ENCODE results near the gene TBC1D10A. TPM values are rescaled to one million over a fixed set of nuclear protein-coding genes. Genes with fewer than 3 reads are reported as not detected.
A peak's percentile ranks its signal among the peaks of the same experiment; 100 is the strongest.

The TBC1D10A gene
- total RNA-seq, 2 donors from 2014 or later = 12.1 to 13.7 TPM

- H3K9me3 Mint-ChIP-seq = no peaks in the 10 kb centered on the region
- H3K36me3 Mint-ChIP-seq (ENCODE audit: low read depth) = peaks cover 7% of the 10 kb centered on the region
- no peak for TF ChIP-seq CTCF (conservative IDR thresholded peaks at IDR 0.05)
- no peaks in the 10 kb centered on the region for H3K9me3 ChIP-seq (ENCODE audit: control insufficient read depth, low read length)
- 92 to 96% methylated on average over 4 to 9 of the region's 9 CpGs for WGBS, 2 experiments (ENCODE audit: insufficient coverage in 1 of 2, insufficient read length in 1 of 2)
- H3K4me1 ChIP-seq (ENCODE audit: control insufficient read depth, insufficient read depth, low read length) = no peaks in the 10 kb centered on the region
- H3K27me3 ChIP-seq (ENCODE audit: control insufficient read depth, insufficient read depth, low read length, poor library complexity, severe bottlenecking) = no peaks in the 10 kb centered on the region
- H3K27ac ChIP-seq (ENCODE audit: low read depth, low read length) = no peak overlapping the region
- H3K27me3 Mint-ChIP-seq (ENCODE audit: insufficient read depth) = no peaks in the 10 kb centered on the region
- H3K27ac Mint-ChIP-seq = no peak overlapping the region
- H3K4me3 ChIP-seq (ENCODE audit: low read length) = no peak overlapping the region
- H3K4me3 Mint-ChIP-seq = no peak overlapping the region
- H3K9ac ChIP-seq (ENCODE audit: extremely low read depth, low read length, poor library complexity, severe bottlenecking) = no peak overlapping the region
- no peaks in the 10 kb centered on the region for H3K4me1 Mint-ChIP-seq
- no peak for DNase-seq
- H3K36me3 ChIP-seq (ENCODE audit: control insufficient read depth, insufficient read depth, low read length) = no peaks in the 10 kb centered on the region
Measured at GRCh38 chr22:30371321-30371720, 44.6 kb upstream of the TBC1D10A start.

- Histone ChIP-seq H3K27me3 (ENCODE audit: control insufficient read depth, insufficient read depth, low read length, poor library complexity, severe bottlenecking) (no peaks in the 10 kb centered on the region), H3K9me3 (ENCODE audit: control insufficient read depth, low read length) (no peaks in the 10 kb centered on the region), H3K4me1 (ENCODE audit: control insufficient read depth, insufficient read depth, low read length) (no peaks in the 10 kb centered on the region), H3K27ac (ENCODE audit: low read depth, low read length) (peak overlapping the region; percentile 57), H3K9ac (ENCODE audit: extremely low read depth, low read length, poor library complexity, severe bottlenecking) (no peak overlapping the region), H3K36me3 (ENCODE audit: control insufficient read depth, insufficient read depth, low read length) (no peaks in the 10 kb centered on the region), H3K4me3 (ENCODE audit: low read length) (no peak overlapping the region)
- H3K4me3 Mint-ChIP-seq = no peak overlapping the region
- no peaks in the 10 kb centered on the region for H3K27me3 Mint-ChIP-seq (ENCODE audit: insufficient read depth)
- H3K9me3 Mint-ChIP-seq = no peaks in the 10 kb centered on the region
- 93 to 95% methylated on average over 19 of the region's 19 CpGs for WGBS, 2 experiments (ENCODE audit: insufficient coverage in 1 of 2, insufficient read length in 1 of 2)
- H3K36me3 Mint-ChIP-seq (ENCODE audit: low read depth) = peaks cover 13% of the 10 kb centered on the region
- DNase-seq = no peak
- no peak overlapping the region for H3K27ac Mint-ChIP-seq
- no peak for TF ChIP-seq CTCF (conservative IDR thresholded peaks at IDR 0.05)
- H3K4me1 Mint-ChIP-seq = no peaks in the 10 kb centered on the region
Measured at GRCh38 chr22:30370641-30371230, 44.0 kb upstream of the TBC1D10A start.

GRCh38 chr22:30368420-30368819 lies 41.7 kb upstream of the TBC1D10A start:
- no peak overlapping the region for H3K9ac ChIP-seq (ENCODE audit: extremely low read depth, low read length, poor library complexity, severe bottlenecking)
- WGBS, 2 experiments (ENCODE audit: insufficient coverage in 1 of 2, insufficient read length in 1 of 2) = 91 to 95% methylated on average over 8 to 9 of the region's 9 CpGs
- H3K27ac Mint-ChIP-seq = peak overlapping the region; percentile 50
- peaks cover 8% of the 10 kb centered on the region for H3K36me3 ChIP-seq (ENCODE audit: control insufficient read depth, insufficient read depth, low read length)
- H3K9me3 Mint-ChIP-seq = no peaks in the 10 kb centered on the region
- no peak overlapping the region for H3K4me3 Mint-ChIP-seq
- no peaks in the 10 kb centered on the region for H3K9me3 ChIP-seq (ENCODE audit: control insufficient read depth, low read length)
- DNase-seq = no peak
- no peak for TF ChIP-seq CTCF (conservative IDR thresholded peaks at IDR 0.05)
- H3K27me3 Mint-ChIP-seq (ENCODE audit: insufficient read depth) = no peaks in the 10 kb centered on the region
- H3K36me3 Mint-ChIP-seq (ENCODE audit: low read depth) = peaks cover 9% of the 10 kb centered on the region
- no peak overlapping the region for H3K4me3 ChIP-seq (ENCODE audit: low read length)
- no peaks in the 10 kb centered on the region for H3K4me1 Mint-ChIP-seq
- H3K4me1 ChIP-seq (ENCODE audit: control insufficient read depth, insufficient read depth, low read length) = no peaks in the 10 kb centered on the region
- H3K27me3 ChIP-seq (ENCODE audit: control insufficient read depth, insufficient read depth, low read length, poor library complexity, severe bottlenecking) = no peaks in the 10 kb centered on the region
- no peak overlapping the region for H3K27ac ChIP-seq (ENCODE audit: low read depth, low read length)
